GM12878 (cell line): ENCODE measurements around the gene CDC45.
"Not testable (repeated sequence)": the region's sequence is repeated elsewhere in the genome, so short reads cannot be mapped to it uniquely, and the experiment has no call there.

ENCODE experiments used
- CTCF ChIP-seq, 3 experiments: IDR thresholded peaks in 2 of 3; conservative IDR thresholded peaks in 1 of 3; 2 replicates each; pipeline ENCODE4 v1.5.1; 2011; ENCODE audit warnings: low read depth in 3 of 3, low read length in 3 of 3, mild to moderate bottlenecking in 3 of 3, control low read depth in 2 of 3, moderate library complexity in 2 of 3, inconsistent platforms in 1 of 3, mixed read lengths in 1 of 3; ENCODE audit not compliant: control insufficient read depth in 2 of 3, insufficient read depth in 1 of 3; ENCODE audit errors: extremely low read depth in 1 of 3
- POLR2AphosphoS5 ChIP-seq: IDR thresholded peaks from 2 replicates; pipeline ENCODE4 v1.6.1; 2011; ENCODE audit warnings: mild to moderate bottlenecking, low read length, inconsistent platforms

DNA sequence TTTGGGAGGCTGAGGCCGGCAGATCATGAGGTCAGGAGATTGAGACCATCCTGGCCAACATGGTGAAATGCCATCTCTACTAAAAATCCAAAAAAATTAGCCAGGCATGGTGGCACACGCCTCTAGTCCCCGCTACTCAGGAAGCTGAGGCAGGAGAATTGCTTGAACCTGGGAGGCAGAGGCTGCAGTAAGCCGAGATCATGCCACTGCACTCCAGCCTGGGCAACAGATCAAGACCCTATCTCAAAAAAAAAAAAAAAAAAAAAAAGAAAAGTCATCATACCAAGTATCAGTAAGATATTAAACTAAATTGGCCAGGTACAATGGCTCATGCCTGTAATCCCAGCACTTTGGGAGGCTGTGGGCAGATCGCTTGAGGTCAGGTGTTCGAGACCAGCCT is 51.6 kb downstream of the CDC45 start:
- TF ChIP-seq POLR2AphosphoS5; CTCF (IDR thresholded peaks at IDR 0.05 in 2 of 3, conservative IDR thresholded peaks at IDR 0.05 in 1 of 3; ENCODE audit: control insufficient read depth in 2 of 3, extremely low read depth in 1 of 3, insufficient read depth in 1 of 3, low read depth in 3 of 3, low read length in 3 of 3): not testable (repeated sequence)
